Activated B cell treated with CpG ODN at 0.5 μM for 24 hours (primary cell): ENCODE measurements around the gene PSMB5. TPM values are rescaled to one million over a fixed set of nuclear protein-coding genes. Genes with fewer than 3 reads are reported as not detected.

Experiments used
- ATAC-seq: fragments of 200-7000 bp; cut with Tn5 transposase; one replicate; pipeline ENCODE4 v1.10.0; 2021; ENCODE audit warnings: low read depth, mild to moderate bottlenecking, moderate library complexity
- CTCF ChIA-PET: fragments of 350-600 bp; sonication (Branson Sonifier 250); formaldehyde crosslinking; loops from one replicate; lab custom pipeline; 2021; ENCODE audit warnings: antibody characterized with exemption; lab: Charles Lee
- POLR2A ChIA-PET: fragments of 350-600 bp; sonication (Branson Sonifier 250); formaldehyde crosslinking; loops from one replicate; lab custom pipeline; 2021; ENCODE audit warnings: antibody characterized with exemption; lab: Charles Lee
- DNase-seq: peaks from one replicate; pipeline ENCODE4 v3.0.0; 2022
- H3K27ac Mint-ChIP-seq: one replicate; pipeline ENCODE4 v1.8.0; 2020; ENCODE audit warnings: mixed read lengths
- H3K27me3 Mint-ChIP-seq: one replicate; pipeline ENCODE4 v1.8.0; 2021; ENCODE audit warnings: mixed read lengths
- H3K36me3 Mint-ChIP-seq: one replicate; pipeline ENCODE4 v1.8.0; 2021; ENCODE audit warnings: low read depth, mixed read lengths
- H3K4me1 Mint-ChIP-seq: one replicate; pipeline ENCODE4 v1.8.0; 2021; ENCODE audit warnings: mixed read lengths
- H3K4me3 Mint-ChIP-seq: one replicate; pipeline ENCODE4 v1.8.0; 2020; ENCODE audit warnings: mild to moderate bottlenecking, mixed read lengths
- H3K9me3 Mint-ChIP-seq: one replicate; pipeline ENCODE4 v1.8.0; 2020; ENCODE audit warnings: mixed read lengths
- intact Hi-C: fragments of 100-400 bp; cut with micrococcal nuclease; formaldehyde crosslinking; loops from one replicate; pipeline ENCODE4 v1.15.1; 2024
- total RNA-seq: library from RNA; stranded (reverse); gene quantifications from 2 replicates; pipeline ENCODE4 v1.2.3, GENCODE V29; 2022
- TF ChIP-seq, protein P1 (sequence below): fragments of 200-600 bp; IDR thresholded peaks from one replicate; pipeline ENCODE4 v1.8.0; 2022; ENCODE audit warnings: antibody characterized with exemption, mild to moderate bottlenecking

PSMB5 gene
- total RNA-seq, 1 donor from 2014 or later, result 53.3 TPM

DNA sequence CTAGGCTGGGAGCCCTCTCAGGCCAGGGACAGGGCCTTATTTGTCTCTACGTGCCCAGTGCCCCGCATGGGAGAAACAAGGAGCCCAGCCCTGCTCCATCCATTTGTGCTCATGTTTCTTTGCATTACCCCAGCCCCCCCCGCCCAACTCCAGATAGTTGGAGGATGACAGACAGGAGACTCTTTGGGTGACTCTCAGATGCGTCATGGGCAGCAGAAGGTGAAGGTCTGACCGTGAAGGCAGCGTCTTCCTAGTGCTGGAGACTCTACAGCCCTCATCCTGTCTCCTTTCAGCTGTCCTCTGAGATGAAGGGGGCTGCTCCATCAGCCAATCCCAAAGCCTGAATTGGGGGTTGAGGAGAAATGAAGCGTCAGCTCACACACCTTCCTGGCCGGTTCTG, 7.0 kb upstream of the PSMB5 start:
- no peak for ATAC-seq
- TF ChIP-seq, protein P1, sequence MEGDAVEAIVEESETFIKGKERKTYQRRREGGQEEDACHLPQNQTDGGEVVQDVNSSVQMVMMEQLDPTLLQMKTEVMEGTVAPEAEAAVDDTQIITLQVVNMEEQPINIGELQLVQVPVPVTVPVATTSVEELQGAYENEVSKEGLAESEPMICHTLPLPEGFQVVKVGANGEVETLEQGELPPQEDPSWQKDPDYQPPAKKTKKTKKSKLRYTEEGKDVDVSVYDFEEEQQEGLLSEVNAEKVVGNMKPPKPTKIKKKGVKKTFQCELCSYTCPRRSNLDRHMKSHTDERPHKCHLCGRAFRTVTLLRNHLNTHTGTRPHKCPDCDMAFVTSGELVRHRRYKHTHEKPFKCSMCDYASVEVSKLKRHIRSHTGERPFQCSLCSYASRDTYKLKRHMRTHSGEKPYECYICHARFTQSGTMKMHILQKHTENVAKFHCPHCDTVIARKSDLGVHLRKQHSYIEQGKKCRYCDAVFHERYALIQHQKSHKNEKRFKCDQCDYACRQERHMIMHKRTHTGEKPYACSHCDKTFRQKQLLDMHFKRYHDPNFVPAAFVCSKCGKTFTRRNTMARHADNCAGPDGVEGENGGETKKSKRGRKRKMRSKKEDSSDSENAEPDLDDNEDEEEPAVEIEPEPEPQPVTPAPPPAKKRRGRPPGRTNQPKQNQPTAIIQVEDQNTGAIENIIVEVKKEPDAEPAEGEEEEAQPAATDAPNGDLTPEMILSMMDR, result no peak
- H3K27ac Mint-ChIP-seq, result no peak overlapping the region
- H3K4me1 Mint-ChIP-seq, result no peaks in the 10 kb centered on the region
- no peak overlapping the region for H3K4me3 Mint-ChIP-seq
- intact Hi-C loops, result no loop called here
- H3K9me3 Mint-ChIP-seq, result no peaks in the 10 kb centered on the region
- no peak for DNase-seq
- POLR2A ChIA-PET, result no interaction called here
- H3K27me3 Mint-ChIP-seq, result peaks cover 2% of the 10 kb centered on the region
- no peaks in the 10 kb centered on the region for H3K36me3 Mint-ChIP-seq
- CTCF ChIA-PET, result interaction anchor here (1.1 to 1.8 kb wide), 2 partner anchors 16 to 55 kb away, joined by 3 to 5 read pairs; no protein-coding TSS in a partner anchor

- Mint-ChIP-seq H3K36me3 (no peaks in the 10 kb centered on the region), H3K27ac (no peak overlapping the region), H3K27me3 (peaks cover 2% of the 10 kb centered on the region), H3K4me3 (no peak overlapping the region), H3K4me1 (peaks cover 7% of the 10 kb centered on the region), H3K9me3 (no peaks in the 10 kb centered on the region)
- ChIA-PET CTCF (interaction anchor here (0.7 to 1.1 kb wide), 3 partner anchors 18 to 54 kb away, joined by 3 to 5 read pairs (median 3); no protein-coding TSS in a partner anchor), POLR2A (no interaction called here)
- TF ChIP-seq, protein P1, result no peak
- ATAC-seq (no peak), DNase-seq (no peak)
- intact Hi-C loops, result no loop called here
These were observed 5.4 kb upstream of the PSMB5 start for GRCh38 chr14:23040100-23040499.

DNA sequence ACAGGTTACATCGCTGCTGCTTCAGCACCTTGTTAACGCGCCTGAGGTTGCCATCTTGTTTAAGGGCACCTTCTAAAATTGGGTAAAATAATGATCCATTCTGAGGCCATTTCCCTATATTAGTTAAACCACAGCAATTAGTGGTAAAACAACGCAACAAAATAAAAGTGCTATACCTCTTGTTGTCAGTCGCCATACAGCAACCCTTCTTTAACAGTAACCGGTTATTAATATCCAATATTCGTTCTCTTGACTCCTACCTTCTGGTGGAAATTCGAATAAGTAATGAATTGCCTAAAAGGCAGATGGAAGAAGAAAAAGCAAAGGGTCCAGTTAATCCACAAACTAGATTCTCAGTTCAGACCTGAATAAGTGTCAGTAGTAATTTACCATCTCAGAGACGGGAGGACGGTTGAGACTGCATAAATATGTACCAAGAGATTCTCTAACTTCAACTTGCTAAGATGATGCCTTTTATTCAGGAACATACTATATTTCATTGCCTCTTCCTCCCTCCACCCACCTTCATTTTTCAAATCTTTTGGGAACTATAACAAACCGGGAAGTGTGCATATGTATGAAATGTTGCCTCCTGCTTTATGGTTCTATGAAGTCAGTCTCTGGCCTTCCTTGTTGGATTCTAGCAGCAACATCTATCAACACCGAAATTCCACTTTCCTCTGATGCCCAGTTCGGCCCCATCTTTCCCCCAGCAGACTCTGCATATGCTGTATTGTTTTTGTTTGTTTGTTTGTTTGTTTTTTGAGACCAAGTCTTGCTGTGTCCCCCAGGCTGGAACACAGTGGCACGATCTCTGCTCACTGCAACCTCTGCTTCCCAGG, 824 bp upstream of the PSMB5 start:
- peak overlapping the region; percentile 96 for H3K27ac Mint-ChIP-seq
- ATAC-seq (no peak), DNase-seq (no peak)
- peaks cover 29% of the 10 kb centered on the region for H3K4me1 Mint-ChIP-seq
- POLR2A ChIA-PET, result interaction anchor here (0.5 to 1.6 kb wide), 7 partner anchors 22 to 196 kb away, joined by 3 to 10 read pairs (median 3); partner anchors contain the start of gene CDH24
- no peaks in the 10 kb centered on the region for H3K27me3 Mint-ChIP-seq
- H3K36me3 Mint-ChIP-seq, result peaks cover 30% of the 10 kb centered on the region
- no peaks in the 10 kb centered on the region for H3K9me3 Mint-ChIP-seq
- CTCF ChIA-PET, result interaction anchor here (1.2 kb wide), 1 partner anchor 12 kb away, joined by 3 read pairs; no protein-coding TSS in a partner anchor
- intact Hi-C loops, result loop anchor here (1.0 to 2.0 kb wide), 6 partner anchors 23 to 116 kb away; partner anchors contain the start of genes HAUS4, PRMT5 and RBM23
- TF ChIP-seq, protein P1, result no peak
- peak overlapping the region; percentile 84 for H3K4me3 Mint-ChIP-seq

DNA sequence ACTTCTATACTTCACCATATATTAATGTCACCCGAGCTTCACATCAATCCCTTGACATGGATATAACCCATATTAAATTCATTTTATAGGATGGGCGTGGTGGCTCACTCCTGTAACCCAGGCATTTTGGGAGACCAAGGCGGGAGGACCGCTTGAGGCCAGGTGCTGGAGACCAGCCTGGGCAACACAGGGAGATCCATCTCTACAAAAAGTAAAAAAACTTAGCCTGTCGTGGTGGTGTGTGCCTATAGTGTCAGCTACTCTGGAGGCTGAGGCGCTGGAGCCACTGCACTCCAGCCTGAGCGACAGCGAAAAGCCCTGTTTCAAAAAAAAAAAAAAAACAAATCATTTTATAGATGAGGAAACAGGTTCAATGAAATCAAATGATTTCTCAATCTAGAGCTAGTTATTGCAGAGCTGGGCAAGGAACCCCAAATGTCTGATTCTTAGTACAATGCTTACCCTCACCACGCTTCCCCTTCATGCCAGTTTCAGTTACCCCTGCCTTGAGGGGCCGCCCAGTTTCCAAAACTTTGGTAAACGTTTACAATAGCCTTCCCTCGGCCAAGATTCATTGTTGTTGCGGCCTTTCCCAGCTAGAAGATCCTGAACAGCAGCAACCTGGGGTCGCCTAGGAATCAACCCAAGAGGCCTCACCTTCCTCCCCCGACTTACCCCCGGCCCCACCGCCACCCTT, 751 bp downstream of the PSMB5 start:
- Mint-ChIP-seq H3K4me3 (peak overlapping the region; percentile 84), H3K27ac (peak overlapping the region; percentile 96), H3K27me3 (no peaks in the 10 kb centered on the region), H3K4me1 (peaks cover 34% of the 10 kb centered on the region), H3K36me3 (peaks cover 38% of the 10 kb centered on the region), H3K9me3 (no peaks in the 10 kb centered on the region)
- ChIA-PET POLR2A (interaction anchor here (0.6 to 2.2 kb wide), 13 partner anchors 10 to 477 kb away, joined by 3 to 11 read pairs (median 4); partner anchors contain the start of genes CDH24 and PRMT5), CTCF (interaction anchor here (0.8 to 2.1 kb wide), 4 partner anchors 24 to 463 kb away, joined by 3 to 6 read pairs (median 4); no protein-coding TSS in a partner anchor)
- intact Hi-C loops, result loop anchor here (1.0 to 2.0 kb wide), 5 partner anchors 27 to 268 kb away; partner anchors contain the start of genes ACIN1, C14orf119, HAUS4 and OXA1L
- peak; percentile 1 for ATAC-seq
- no peak for DNase-seq
- TF ChIP-seq, protein P1, result no peak
